Activated CD4-positive, alpha-beta memory T cell treated with anti-CD3 and anti-CD28 coated beads, Interleukin-2, amount 10 ng/mL, durations not matched to agents 7 days and 5 days (primary cell): ENCODE data around the gene RAPGEF5. TPM values are rescaled to one million over a fixed set of nuclear protein-coding genes. Genes with fewer than 3 reads are reported as not detected.

Source experiments
- CTCF ChIA-PET: fragments of 350-600 bp; sonication (Branson Sonifier 250); formaldehyde crosslinking; loops from one replicate; lab custom pipeline; 2021; ENCODE audit warnings: antibody characterized with exemption, inconsistent platforms; lab: Charles Lee
- POLR2A ChIA-PET: fragments of 350-600 bp; sonication (Branson Sonifier 250); formaldehyde crosslinking; loops from one replicate; lab custom pipeline; 2021; ENCODE audit warnings: antibody characterized with exemption; lab: Charles Lee
- DNase-seq: peaks from one replicate; pipeline ENCODE4 v3.0.0-alpha.2; 2020
- H3K27ac Mint-ChIP-seq: one replicate; pipeline ENCODE4 v1.8.0; 2021; ENCODE audit warnings: mild to moderate bottlenecking, mixed read lengths
- H3K27me3 Mint-ChIP-seq: one replicate; pipeline ENCODE4 v1.8.0; 2021; ENCODE audit warnings: mixed read lengths
- H3K36me3 Mint-ChIP-seq: one replicate; pipeline ENCODE4 v1.8.0; 2021; ENCODE audit warnings: low read depth, mixed read lengths
- H3K4me1 Mint-ChIP-seq: one replicate; pipeline ENCODE4 v1.8.0; 2021; ENCODE audit warnings: mixed read lengths
- H3K4me3 Mint-ChIP-seq: one replicate; pipeline ENCODE4 v1.8.0; 2021; ENCODE audit warnings: mild to moderate bottlenecking, mixed read lengths
- H3K9me3 Mint-ChIP-seq: one replicate; pipeline ENCODE4 v1.8.0; 2021; ENCODE audit warnings: mixed read lengths
- total RNA-seq, 2 experiments: library from RNA; stranded (reverse); gene quantifications; one replicate each; pipeline ENCODE4 v1.2.3, GENCODE V29; 2021

The RAPGEF5 gene
- total RNA-seq, 2 experiments from 2014 or later: 0.43 to 0.93 TPM

DNA sequence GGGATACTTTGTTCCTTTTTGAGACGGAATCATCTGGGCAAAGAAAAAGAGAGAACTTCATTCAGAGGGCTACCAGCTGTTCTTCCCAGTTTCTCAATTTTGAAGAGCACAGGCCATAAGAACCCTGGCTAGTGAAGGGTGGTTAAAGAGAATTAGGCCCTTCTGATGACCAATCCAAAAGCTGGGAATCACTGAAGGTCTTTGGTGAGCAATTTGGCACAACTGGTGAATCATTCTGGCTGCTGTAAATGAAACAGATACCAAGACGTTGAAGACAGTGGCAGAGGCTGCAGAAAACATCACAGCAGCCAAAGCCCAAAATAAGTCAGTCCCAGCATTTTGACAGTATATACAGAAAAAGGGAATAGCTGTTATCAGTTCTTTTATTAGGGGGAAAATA lies 5.1 kb downstream of the RAPGEF5 start:
- Mint-ChIP-seq H3K9me3 (peaks cover 2% of the 10 kb centered on the region), H3K27ac (no peak overlapping the region), H3K4me1 (peaks cover 1% of the 10 kb centered on the region), H3K4me3 (no peak overlapping the region), H3K27me3 (peaks cover 48% of the 10 kb centered on the region), H3K36me3 (no peaks in the 10 kb centered on the region)
- POLR2A ChIA-PET: no interaction called here
- DNase-seq: no peak
- CTCF ChIA-PET: no interaction called here

DNA sequence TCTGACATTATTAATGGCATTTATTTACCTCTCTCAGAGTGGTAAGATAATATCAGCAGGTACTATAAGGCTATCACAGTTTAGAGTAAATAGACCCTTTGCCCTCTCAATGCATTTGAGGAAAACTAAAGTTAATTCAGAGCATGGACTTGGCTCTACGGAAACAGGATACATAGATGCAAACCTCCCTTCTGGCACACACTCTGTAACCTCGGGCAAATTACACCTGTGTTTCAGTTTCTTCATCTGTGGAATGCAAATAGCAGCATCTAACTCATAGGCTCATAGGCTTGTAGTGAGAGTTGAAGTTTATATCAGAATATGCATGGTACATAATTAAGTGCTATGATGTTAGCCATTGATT lies 5.6 kb downstream of the RAPGEF5 start:
- CTCF ChIA-PET: no interaction called here
- Mint-ChIP-seq H3K27me3 (peaks cover 54% of the 10 kb centered on the region), H3K4me3 (no peak overlapping the region), H3K9me3 (peaks cover 2% of the 10 kb centered on the region), H3K36me3 (no peaks in the 10 kb centered on the region), H3K27ac (no peak overlapping the region), H3K4me1 (peaks cover 1% of the 10 kb centered on the region)
- POLR2A ChIA-PET: no interaction called here
- DNase-seq: no peak

DNA sequence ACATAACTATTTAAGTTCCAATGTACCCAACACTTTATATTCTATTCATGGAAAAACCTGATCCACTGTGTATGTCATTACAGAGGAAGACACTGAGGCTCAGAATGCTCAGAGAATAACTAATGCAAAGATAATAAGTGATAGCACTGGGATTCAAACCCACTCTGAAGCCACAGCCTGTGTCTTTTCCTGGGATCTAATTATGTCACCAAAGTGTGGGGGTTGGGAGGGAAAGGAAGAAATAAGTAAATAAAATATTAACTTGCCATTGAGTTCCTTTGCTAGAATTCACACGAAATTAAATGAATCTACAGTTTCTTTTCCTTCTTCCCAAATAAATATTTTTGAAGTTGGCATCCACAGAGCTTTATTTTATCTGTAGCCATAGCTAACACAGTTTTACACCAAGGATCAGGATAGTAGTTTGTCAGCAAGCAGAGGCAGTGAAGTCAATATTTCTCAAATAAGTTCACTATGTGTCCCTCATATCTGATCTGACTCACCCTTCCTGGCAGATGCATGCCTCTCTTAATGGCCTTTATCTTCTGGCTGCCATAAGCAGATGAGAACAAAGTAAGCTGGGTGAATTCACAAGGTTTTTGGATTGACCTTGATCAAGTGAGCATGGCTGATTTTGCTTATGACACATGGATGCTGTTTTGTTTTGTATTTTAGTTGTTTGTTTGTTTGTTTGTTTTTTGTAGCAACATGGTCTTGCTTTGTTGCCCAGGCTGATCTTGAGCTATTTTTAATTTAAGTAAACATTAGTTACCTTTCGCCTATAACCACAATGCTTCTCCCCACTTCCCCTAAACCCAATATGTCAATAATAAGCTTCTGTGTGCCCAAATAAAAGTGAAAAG lies 6.3 kb downstream of the RAPGEF5 start:
- POLR2A ChIA-PET: no interaction called here

DNA sequence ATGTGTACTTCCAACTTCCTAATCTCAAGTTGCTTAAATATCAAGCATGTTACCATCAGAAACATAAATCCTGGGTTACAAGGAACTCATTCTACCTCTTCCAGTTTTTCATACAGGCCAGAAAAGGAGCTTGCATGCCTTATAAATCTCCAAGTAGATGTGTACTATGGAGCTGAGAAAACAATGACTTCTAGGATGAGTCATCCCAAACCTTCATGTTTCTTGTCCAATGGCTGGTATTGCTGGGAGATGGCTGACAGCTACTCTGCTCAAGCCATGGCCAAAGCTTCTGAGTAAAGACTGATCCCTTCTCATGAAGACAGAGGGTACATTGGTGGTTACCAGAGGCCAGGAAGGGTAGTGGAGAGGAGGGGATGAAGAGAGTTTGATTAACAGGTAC lies 8.6 kb downstream of the RAPGEF5 start:
- DNase-seq: no peak
- POLR2A ChIA-PET: no interaction called here
- Mint-ChIP-seq H3K9me3 (peaks cover 2% of the 10 kb centered on the region), H3K4me1 (no peaks in the 10 kb centered on the region), H3K27me3 (peaks cover 35% of the 10 kb centered on the region), H3K36me3 (no peaks in the 10 kb centered on the region), H3K27ac (no peak overlapping the region), H3K4me3 (no peak overlapping the region)
- CTCF ChIA-PET: no interaction called here

More for the DNA sequence above, 6.3 kb downstream of the RAPGEF5 start:
- Mint-ChIP-seq H3K36me3 (no peaks in the 10 kb centered on the region), H3K27me3 (peaks cover 55% of the 10 kb centered on the region), H3K4me3 (no peak overlapping the region), H3K4me1 (no peaks in the 10 kb centered on the region), H3K27ac (no peak overlapping the region), H3K9me3 (peaks cover 2% of the 10 kb centered on the region)
- CTCF ChIA-PET: no interaction called here
- no peak for DNase-seq

DNA sequence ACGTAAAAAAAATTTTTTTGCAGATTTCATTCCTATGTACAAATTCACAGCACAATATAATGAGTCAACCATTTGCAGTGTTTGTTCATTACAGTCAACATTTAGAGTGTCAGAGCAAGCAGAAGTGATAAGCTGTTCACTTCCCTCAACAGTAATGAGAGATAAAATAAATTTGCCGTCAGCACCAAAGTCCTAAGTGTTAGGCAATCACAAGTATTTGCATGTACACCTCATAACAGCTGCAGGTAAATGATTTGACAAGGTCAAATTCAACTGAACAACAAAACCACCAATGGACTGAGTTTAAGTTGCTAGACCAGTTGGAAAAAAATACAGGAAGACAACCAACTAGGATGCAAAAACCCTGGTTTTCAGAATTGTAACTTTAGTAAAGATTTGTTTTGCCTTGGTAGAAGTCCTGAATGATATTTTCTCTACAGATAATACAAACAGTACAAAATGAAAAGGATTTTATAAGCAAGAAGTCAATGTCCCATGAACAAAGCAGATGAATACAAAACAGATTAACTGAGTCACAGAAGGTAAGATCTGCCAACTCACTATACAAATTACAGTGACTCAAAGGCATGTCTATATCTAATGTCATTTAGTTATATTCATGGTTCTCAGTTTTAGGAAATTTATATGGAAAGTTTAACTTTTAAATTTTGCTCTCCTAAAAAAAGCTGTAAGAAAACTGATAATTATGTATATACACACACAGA lies 10.4 kb downstream of the RAPGEF5 start:
- Mint-ChIP-seq H3K36me3 (no peaks in the 10 kb centered on the region), H3K27ac (no peak overlapping the region), H3K4me3 (no peak overlapping the region), H3K4me1 (no peaks in the 10 kb centered on the region), H3K9me3 (no peaks in the 10 kb centered on the region), H3K27me3 (peaks cover 23% of the 10 kb centered on the region)
- no peak for DNase-seq
- ChIA-PET CTCF (no interaction called here), POLR2A (no interaction called here)

DNA sequence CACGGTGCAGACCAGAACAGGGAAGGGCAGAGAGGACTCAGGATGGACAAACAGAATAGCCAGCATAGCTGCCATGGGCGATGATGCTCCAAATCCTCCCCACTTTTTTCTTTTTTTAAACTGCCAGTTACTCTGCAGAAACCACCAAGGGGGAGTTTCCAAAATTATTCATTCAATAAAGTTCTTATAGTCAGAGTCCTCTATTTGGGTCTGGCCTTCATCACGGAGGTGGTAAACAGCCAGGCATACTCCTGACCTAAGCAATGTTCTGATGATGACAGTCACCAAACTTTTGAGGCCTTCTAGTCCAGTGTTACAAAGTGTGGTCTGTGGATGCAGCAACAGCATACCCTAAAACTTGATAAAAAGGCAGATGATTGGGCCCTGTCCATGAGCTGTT lies 12.3 kb downstream of the RAPGEF5 start:
- Mint-ChIP-seq H3K36me3 (no peaks in the 10 kb centered on the region), H3K9me3 (no peaks in the 10 kb centered on the region), H3K27ac (no peak overlapping the region), H3K4me3 (no peak overlapping the region), H3K27me3 (peaks cover 18% of the 10 kb centered on the region), H3K4me1 (no peaks in the 10 kb centered on the region)
- ChIA-PET CTCF (no interaction called here), POLR2A (no interaction called here)
- no peak for DNase-seq

DNA sequence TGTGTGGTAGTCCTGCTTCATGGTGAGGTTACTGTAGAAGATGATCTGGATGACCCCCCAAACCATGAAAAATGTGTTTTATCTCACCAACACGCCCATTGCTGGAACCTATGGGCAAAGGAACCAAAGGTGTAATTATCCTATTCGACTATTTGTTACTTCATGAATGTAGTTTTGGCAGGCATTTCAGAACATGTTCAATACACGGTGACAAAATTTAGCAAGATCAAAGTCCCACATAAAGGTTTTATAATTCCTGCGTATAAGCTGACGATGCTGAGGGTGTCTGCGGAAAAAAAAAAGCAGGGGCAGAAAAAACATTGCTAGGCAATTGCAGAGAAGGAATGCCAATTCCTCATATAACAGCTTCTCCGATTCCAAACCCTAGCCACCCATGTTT lies 13.3 kb downstream of the RAPGEF5 start:
- ChIA-PET POLR2A (no interaction called here), CTCF (no interaction called here)
- DNase-seq: no peak
- Mint-ChIP-seq H3K27ac (no peak overlapping the region), H3K4me1 (no peaks in the 10 kb centered on the region), H3K9me3 (no peaks in the 10 kb centered on the region), H3K36me3 (no peaks in the 10 kb centered on the region), H3K4me3 (no peak overlapping the region), H3K27me3 (peaks cover 18% of the 10 kb centered on the region)

DNA sequence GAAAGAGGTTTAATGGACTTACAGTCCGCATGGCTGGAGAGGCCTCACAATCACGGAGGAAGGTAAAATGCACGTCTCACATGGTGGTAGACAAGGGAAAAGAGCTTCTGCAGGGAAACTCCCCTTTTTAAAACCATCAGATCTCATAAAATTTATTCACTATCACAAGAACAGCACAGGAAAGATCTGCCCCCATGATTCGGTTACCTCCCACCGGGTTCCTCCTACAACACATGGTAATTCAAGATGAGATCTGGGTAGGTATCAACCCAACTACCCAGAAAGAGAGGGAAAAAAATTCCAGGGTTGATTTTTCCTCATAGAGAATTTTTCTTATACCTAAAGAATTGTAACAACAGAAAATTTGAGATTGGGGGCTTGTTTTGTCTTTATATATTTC lies 13.9 kb downstream of the RAPGEF5 start:
- POLR2A ChIA-PET: no interaction called here
- H3K4me1 Mint-ChIP-seq: no peaks in the 10 kb centered on the region
- H3K4me3 Mint-ChIP-seq: no peak overlapping the region
- H3K27me3 Mint-ChIP-seq: peaks cover 18% of the 10 kb centered on the region
- CTCF ChIA-PET: no interaction called here
- no peaks in the 10 kb centered on the region for H3K9me3 Mint-ChIP-seq
- no peak for DNase-seq
- H3K36me3 Mint-ChIP-seq: no peaks in the 10 kb centered on the region
- H3K27ac Mint-ChIP-seq: no peak overlapping the region

DNA sequence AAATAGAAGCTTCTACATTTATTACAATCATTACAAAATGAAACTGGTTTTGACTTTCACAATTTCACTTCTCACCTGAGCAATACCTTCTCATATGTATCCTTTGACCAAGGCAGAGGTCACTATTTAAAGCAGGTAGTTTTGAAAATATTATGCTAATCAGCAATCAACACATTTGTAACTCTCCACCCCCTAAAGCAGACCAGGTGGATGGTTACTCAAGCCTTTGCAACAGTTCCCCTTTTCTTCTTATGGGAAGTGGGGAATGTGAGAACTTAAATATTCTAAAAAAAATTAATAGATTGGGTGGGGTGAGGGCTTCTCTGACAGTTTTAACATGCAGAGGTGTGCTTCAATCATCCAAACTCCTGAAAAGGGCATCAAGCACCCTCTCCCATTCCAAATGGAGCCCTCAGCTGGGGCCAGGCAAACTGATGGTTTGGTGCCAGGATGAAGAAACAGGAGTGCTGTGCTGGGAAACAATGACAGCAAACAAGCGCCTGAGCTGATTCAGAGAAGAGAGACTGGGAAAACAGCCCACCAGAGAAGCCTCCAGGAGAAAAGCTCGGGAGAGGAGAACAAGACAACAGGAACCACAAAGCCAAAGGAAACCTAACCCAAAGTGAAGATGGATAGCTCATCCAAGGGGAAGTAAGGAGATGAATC lies 17.1 kb downstream of the RAPGEF5 start:
- DNase-seq: no peak
- H3K27me3 Mint-ChIP-seq: peaks cover 15% of the 10 kb centered on the region
- no peaks in the 10 kb centered on the region for H3K4me1 Mint-ChIP-seq
- H3K9me3 Mint-ChIP-seq: no peaks in the 10 kb centered on the region
- H3K4me3 Mint-ChIP-seq: no peak overlapping the region
- H3K36me3 Mint-ChIP-seq: no peaks in the 10 kb centered on the region
- POLR2A ChIA-PET: no interaction called here
- H3K27ac Mint-ChIP-seq: no peak overlapping the region
- CTCF ChIA-PET: interaction anchor here (2.2 kb wide), 1 partner anchor 9 kb away, joined by 5 read pairs; no protein-coding TSS in a partner anchor

DNA sequence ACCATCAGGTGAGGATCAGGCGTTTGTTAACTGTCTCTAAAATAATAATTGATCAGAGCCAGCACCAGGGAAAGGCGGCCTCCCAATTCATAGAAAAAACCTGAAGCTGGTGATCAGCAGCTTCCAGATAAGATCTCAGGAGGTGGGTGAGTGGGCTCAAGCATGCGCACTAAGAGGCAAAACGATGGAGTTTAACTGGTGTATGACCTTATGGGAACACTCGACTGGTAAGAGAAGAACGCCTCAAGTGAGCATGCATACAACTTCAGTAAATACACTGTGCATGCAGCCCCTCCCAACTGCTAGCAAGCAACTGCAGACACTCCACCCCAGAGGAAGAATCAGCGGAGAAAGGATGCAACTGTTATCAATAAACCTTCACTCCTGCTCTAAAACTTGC lies 18.1 kb downstream of the RAPGEF5 start:
- ChIA-PET CTCF (interaction anchor here (2.2 kb wide), 1 partner anchor 8 kb away, joined by 5 read pairs; no protein-coding TSS in a partner anchor), POLR2A (no interaction called here)
- Mint-ChIP-seq H3K36me3 (no peaks in the 10 kb centered on the region), H3K4me1 (no peaks in the 10 kb centered on the region), H3K4me3 (no peak overlapping the region), H3K27ac (no peak overlapping the region), H3K9me3 (no peaks in the 10 kb centered on the region), H3K27me3 (peaks cover 18% of the 10 kb centered on the region)
- DNase-seq: no peak

DNA sequence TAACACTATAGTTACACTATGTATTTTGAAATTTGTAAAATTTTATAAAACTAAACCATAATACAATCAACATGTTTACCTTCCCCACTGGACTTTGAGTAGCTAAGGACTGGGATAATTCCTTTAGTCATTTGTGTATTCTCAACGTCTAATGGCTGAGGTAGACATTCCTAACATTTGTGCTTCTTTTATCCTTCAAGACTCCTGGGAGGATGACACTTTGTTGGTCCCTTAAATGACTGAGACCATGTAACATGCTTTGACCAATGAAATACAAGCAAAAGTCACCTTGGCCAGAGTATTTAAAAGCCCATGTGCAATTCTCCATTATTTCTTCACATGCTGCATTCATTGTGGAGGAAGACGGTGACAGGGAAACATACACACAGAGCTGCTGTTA lies 18.5 kb downstream of the RAPGEF5 start:
- no peak for DNase-seq
- H3K9me3 Mint-ChIP-seq: no peaks in the 10 kb centered on the region
- H3K27ac Mint-ChIP-seq: no peak overlapping the region
- POLR2A ChIA-PET: no interaction called here
- H3K36me3 Mint-ChIP-seq: no peaks in the 10 kb centered on the region
- H3K4me3 Mint-ChIP-seq: no peak overlapping the region
- H3K27me3 Mint-ChIP-seq: peaks cover 18% of the 10 kb centered on the region
- CTCF ChIA-PET: interaction anchor here (0.6 kb wide), 1 partner anchor 39 kb away, joined by 3 read pairs; no protein-coding TSS in a partner anchor
- H3K4me1 Mint-ChIP-seq: no peaks in the 10 kb centered on the region

DNA sequence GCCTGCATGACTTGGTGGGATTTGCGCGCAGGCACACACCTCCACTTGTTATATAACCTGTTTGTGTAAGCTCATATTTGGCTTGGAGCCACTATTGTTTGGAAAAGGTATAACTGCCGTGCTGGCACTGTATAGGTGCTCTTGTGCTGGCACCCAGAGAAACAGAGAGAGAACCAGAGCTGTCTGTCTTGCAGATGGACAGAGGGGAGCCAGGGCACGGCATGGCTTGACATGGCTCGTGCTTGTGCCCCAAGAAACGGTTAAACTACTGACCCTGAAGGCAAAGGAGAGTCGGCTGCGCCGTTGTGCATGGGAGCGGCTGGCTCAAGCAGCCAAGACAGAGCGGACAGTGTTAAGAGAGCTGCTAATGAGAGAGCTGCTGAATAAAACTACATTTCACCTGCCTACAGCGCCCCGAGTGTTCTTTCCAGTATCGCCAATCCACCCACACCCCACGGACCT lies 23.2 kb downstream of the RAPGEF5 start:
- Mint-ChIP-seq H3K4me1 (no peaks in the 10 kb centered on the region), H3K36me3 (no peaks in the 10 kb centered on the region), H3K9me3 (no peaks in the 10 kb centered on the region), H3K27ac (no peak overlapping the region), H3K4me3 (no peak overlapping the region), H3K27me3 (peaks cover 25% of the 10 kb centered on the region)
- no peak for DNase-seq
- ChIA-PET CTCF (no interaction called here), POLR2A (no interaction called here)

DNA sequence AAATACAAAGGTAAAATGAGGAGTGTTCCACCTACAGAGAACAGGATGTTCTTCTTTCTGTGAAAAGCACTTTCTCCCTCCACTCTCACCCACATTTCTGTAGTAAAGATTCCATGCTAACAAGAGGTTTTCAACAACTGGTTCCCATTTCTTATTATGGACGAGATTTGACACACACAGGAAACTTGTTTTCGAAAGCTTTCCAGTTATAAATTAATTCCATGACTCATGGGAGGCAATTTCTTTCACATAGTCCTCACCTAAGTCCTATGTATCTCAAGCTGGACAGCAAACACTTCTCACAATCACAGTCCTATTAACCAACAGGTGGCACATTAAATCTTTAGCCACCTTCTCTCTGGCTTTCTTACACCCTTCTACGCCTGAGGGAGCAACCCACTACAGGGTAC lies 24.5 kb downstream of the RAPGEF5 start:
- H3K9me3 Mint-ChIP-seq: no peaks in the 10 kb centered on the region
- DNase-seq: no peak
- no peak overlapping the region for H3K4me3 Mint-ChIP-seq
- H3K36me3 Mint-ChIP-seq: no peaks in the 10 kb centered on the region
- H3K27ac Mint-ChIP-seq: no peak overlapping the region
- H3K27me3 Mint-ChIP-seq: peaks cover 29% of the 10 kb centered on the region
- POLR2A ChIA-PET: no interaction called here
- no peaks in the 10 kb centered on the region for H3K4me1 Mint-ChIP-seq
- CTCF ChIA-PET: interaction anchor here (1.2 kb wide), 1 partner anchor 160 kb away, joined by 3 read pairs; no protein-coding TSS in a partner anchor
